ENCODE measurements around the gene NOTCH3. TPM values are rescaled to one million over a fixed set of nuclear protein-coding genes. Genes with fewer than 3 reads are reported as not detected.

NOTCH3 gene
- total RNA-seq, 1 donor from 2014 or later: 162 TPM

DNA sequence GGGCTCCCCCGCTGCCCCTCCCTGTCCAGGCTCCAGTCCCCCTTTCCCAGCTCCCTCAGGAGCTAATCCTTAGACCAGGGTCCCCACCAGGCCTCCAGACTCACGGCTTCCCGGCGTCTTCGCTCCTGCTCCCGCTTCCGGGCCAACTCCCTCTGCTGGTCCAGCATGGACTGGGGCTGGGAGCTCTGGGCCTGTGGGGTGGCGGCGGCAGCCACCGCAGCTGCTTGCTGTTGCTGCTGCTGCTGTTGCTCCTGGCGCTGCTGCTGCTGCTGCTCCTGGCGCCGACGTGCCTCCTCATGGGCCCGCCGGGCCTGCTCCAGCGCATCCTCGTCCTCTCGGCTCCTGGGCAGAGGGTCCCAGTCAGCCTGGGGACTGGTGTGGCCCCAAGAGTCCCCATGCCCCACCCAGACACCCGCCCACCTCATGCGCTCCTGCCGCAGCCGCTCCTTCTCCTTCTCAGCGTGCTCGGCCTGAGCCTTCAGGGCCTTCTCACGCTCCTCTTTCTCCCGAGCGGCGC lies 37.9 kb upstream of the NOTCH3 start:
- peaks cover 29% of the 10 kb centered on the region for H3K36me3 ChIP-seq (ENCODE audit: insufficient read depth, low read length)
- TF ChIP-seq EZH2 (IDR thresholded peaks at IDR 0.05; ENCODE audit: insufficient read depth, low read length): no peak
- TF ChIP-seq, protein P1, sequence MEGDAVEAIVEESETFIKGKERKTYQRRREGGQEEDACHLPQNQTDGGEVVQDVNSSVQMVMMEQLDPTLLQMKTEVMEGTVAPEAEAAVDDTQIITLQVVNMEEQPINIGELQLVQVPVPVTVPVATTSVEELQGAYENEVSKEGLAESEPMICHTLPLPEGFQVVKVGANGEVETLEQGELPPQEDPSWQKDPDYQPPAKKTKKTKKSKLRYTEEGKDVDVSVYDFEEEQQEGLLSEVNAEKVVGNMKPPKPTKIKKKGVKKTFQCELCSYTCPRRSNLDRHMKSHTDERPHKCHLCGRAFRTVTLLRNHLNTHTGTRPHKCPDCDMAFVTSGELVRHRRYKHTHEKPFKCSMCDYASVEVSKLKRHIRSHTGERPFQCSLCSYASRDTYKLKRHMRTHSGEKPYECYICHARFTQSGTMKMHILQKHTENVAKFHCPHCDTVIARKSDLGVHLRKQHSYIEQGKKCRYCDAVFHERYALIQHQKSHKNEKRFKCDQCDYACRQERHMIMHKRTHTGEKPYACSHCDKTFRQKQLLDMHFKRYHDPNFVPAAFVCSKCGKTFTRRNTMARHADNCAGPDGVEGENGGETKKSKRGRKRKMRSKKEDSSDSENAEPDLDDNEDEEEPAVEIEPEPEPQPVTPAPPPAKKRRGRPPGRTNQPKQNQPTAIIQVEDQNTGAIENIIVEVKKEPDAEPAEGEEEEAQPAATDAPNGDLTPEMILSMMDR (IDR thresholded peaks at IDR 0.05; ENCODE audit: insufficient read depth, low read depth, low read length): no peak
- FAIRE-seq: no peak

DNA sequence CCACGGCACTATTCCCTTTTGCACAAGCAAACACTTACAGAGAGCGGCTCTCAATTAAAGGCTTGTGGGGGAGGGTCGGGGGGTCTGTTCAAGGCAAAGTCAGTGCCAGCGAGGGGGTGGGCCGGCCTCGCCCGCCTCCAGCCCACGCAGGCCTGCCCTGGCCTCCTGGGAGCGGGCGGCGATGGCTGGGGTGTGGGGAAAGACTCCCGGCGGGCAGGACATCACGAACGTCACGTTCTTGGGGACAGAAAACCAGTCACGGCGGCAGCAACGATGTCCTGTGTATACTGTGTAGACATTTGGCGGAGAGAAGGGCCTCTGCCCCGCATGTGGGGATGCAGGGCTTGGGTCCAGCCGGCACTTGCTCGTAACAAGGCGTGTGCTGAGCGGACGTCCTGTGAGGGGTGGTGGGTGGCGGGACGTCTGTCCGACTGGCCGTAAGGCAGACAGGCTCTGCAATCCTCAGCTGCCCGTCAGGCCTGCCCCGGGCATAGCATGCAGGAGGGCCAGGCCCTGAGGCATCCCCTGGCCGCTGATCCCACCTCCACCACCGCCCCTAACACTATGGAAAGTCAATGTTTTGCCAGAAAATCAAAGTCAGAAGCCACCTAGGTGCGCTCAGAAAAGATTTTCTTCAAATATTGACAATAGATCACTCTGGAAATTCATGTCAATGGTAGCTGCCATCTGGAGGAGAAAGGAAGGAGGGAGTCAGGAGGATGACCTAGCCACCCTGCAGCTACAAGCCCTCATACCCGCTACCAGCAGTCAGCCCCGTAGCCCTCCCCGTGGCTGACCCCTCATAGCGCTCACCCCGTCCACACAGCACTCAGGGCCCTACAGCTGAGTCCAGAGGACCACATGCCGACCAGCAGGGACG lies 37.2 kb upstream of the NOTCH3 start:
- H3K9ac ChIP-seq (ENCODE audit: low read length): no peak overlapping the region
- peaks cover 5% of the 10 kb centered on the region for H3K79me2 ChIP-seq (ENCODE audit: insufficient read depth, low read length)
- no peak overlapping the region for H2AFZ ChIP-seq (ENCODE audit: low read depth, low read length)
- no peaks in the 10 kb centered on the region for H3K27me3 ChIP-seq (ENCODE audit: insufficient read depth, low read length)
- H3K27ac Mint-ChIP-seq (ENCODE audit: unreplicated experiment): no peak overlapping the region
- no peaks in the 10 kb centered on the region for H3K9me3 Mint-ChIP-seq (ENCODE audit: unreplicated experiment)
- peaks cover 13% of the 10 kb centered on the region for H3K36me3 Mint-ChIP-seq (ENCODE audit: low read depth, unreplicated experiment)
- DNase-seq (ENCODE audit: low read depth) (no peak), FAIRE-seq (no peak)
- H3K27me3 Mint-ChIP-seq (ENCODE audit: low read depth, unreplicated experiment): no peaks in the 10 kb centered on the region
- no peak overlapping the region for H3K4me3 Mint-ChIP-seq (ENCODE audit: unreplicated experiment)
- no peaks in the 10 kb centered on the region for H3K4me1 Mint-ChIP-seq (ENCODE audit: low read depth, unreplicated experiment)
- no peaks in the 10 kb centered on the region for H3K4me1 ChIP-seq (ENCODE audit: insufficient read depth, low read length)
- peaks cover 27% of the 10 kb centered on the region for H3K36me3 ChIP-seq (ENCODE audit: insufficient read depth, low read length)
- no peak overlapping the region for H3K4me3 ChIP-seq (ENCODE audit: insufficient read depth, low read depth, low read length)
- H3K27ac ChIP-seq (ENCODE audit: low read depth, low read length): no peak overlapping the region
- no peaks in the 10 kb centered on the region for H3K9me3 ChIP-seq (ENCODE audit: insufficient read depth, low read depth, low read length)
- peaks cover 45% of the 10 kb centered on the region for H4K20me1 ChIP-seq (ENCODE audit: insufficient read depth, low read length)
- H3K4me2 ChIP-seq (ENCODE audit: low read length): no peak overlapping the region
- no peak for TF ChIP-seq EZH2 (IDR thresholded peaks at IDR 0.05; ENCODE audit: insufficient read depth, low read length)
- TF ChIP-seq, protein P1 (IDR thresholded peaks at IDR 0.05; ENCODE audit: insufficient read depth, low read depth, low read length): no peak

More for the DNA sequence above, 37.9 kb upstream of the NOTCH3 start:
- peaks cover 2% of the 10 kb centered on the region for H3K4me1 Mint-ChIP-seq (ENCODE audit: low read depth, unreplicated experiment)
- no peak overlapping the region for H3K27ac Mint-ChIP-seq (ENCODE audit: unreplicated experiment)
- peaks cover 13% of the 10 kb centered on the region for H3K36me3 Mint-ChIP-seq (ENCODE audit: low read depth, unreplicated experiment)
- H3K9me3 ChIP-seq (ENCODE audit: insufficient read depth, low read depth, low read length): no peaks in the 10 kb centered on the region
- H3K9ac ChIP-seq (ENCODE audit: low read length): no peak overlapping the region
- no peak overlapping the region for H3K27ac ChIP-seq (ENCODE audit: low read depth, low read length)
- peaks cover 8% of the 10 kb centered on the region for H3K79me2 ChIP-seq (ENCODE audit: insufficient read depth, low read length)
- no peak overlapping the region for H3K4me3 Mint-ChIP-seq (ENCODE audit: unreplicated experiment)
- no peaks in the 10 kb centered on the region for H3K4me1 ChIP-seq (ENCODE audit: insufficient read depth, low read length)
- no peak overlapping the region for H3K4me3 ChIP-seq (ENCODE audit: insufficient read depth, low read depth, low read length)
- H3K9me3 Mint-ChIP-seq (ENCODE audit: unreplicated experiment): no peaks in the 10 kb centered on the region
- H3K27me3 ChIP-seq (ENCODE audit: insufficient read depth, low read length): no peaks in the 10 kb centered on the region
- H4K20me1 ChIP-seq (ENCODE audit: insufficient read depth, low read length): peaks cover 49% of the 10 kb centered on the region
- H3K27me3 Mint-ChIP-seq (ENCODE audit: low read depth, unreplicated experiment): no peaks in the 10 kb centered on the region
- no peak overlapping the region for H2AFZ ChIP-seq (ENCODE audit: low read depth, low read length)
- no peak overlapping the region for H3K4me2 ChIP-seq (ENCODE audit: low read length)
- DNase-seq (ENCODE audit: low read depth): no peak

DNA sequence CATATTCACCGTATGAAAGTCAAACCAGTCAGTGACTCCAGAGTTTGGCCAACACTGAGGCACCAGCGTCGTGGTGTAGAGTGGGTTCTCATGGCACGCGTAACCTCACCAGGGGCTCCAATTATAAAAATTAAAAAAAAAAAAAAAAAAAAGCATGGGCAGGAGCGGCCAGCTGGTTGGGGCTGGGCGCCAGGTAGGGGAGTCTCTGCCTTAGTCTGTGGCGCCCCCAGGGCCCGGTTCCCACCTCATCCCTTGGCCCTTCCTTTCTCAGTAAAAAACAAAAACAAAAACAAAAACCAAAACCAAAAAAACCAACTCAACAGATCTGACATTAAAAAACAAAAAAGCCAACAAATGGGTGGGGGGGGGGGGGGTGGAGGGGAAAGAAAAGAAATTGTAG lies 36.1 kb upstream of the NOTCH3 start:
- Histone ChIP-seq H3K27me3 (ENCODE audit: insufficient read depth, low read length) (peaks cover 5% of the 10 kb centered on the region), H3K4me1 (ENCODE audit: insufficient read depth, low read length) (no peaks in the 10 kb centered on the region), H3K4me3 (ENCODE audit: insufficient read depth, low read depth, low read length) (no peak overlapping the region), H3K4me2 (ENCODE audit: low read length) (no peak overlapping the region), H3K79me2 (ENCODE audit: insufficient read depth, low read length) (no peaks in the 10 kb centered on the region), H3K27ac (ENCODE audit: low read depth, low read length) (no peak overlapping the region), H4K20me1 (ENCODE audit: insufficient read depth, low read length) (peaks cover 36% of the 10 kb centered on the region), H3K36me3 (ENCODE audit: insufficient read depth, low read length) (peaks cover 27% of the 10 kb centered on the region), H3K9me3 (ENCODE audit: insufficient read depth, low read depth, low read length) (no peaks in the 10 kb centered on the region), H3K9ac (ENCODE audit: low read length) (no peak overlapping the region), H2AFZ (ENCODE audit: low read depth, low read length) (no peak overlapping the region)
- H3K4me3 Mint-ChIP-seq (ENCODE audit: unreplicated experiment): no peak overlapping the region
- H3K9me3 Mint-ChIP-seq (ENCODE audit: unreplicated experiment): no peaks in the 10 kb centered on the region
- no peak for FAIRE-seq
- peaks cover 13% of the 10 kb centered on the region for H3K36me3 Mint-ChIP-seq (ENCODE audit: low read depth, unreplicated experiment)
- no peak overlapping the region for H3K27ac Mint-ChIP-seq (ENCODE audit: unreplicated experiment)
- DNase-seq (ENCODE audit: low read depth): no peak
- H3K27me3 Mint-ChIP-seq (ENCODE audit: low read depth, unreplicated experiment): peaks cover 6% of the 10 kb centered on the region
- H3K4me1 Mint-ChIP-seq (ENCODE audit: low read depth, unreplicated experiment): no peaks in the 10 kb centered on the region
- TF ChIP-seq EZH2 (IDR thresholded peaks at IDR 0.05; ENCODE audit: insufficient read depth, low read length): no peak
- TF ChIP-seq, protein P1 (IDR thresholded peaks at IDR 0.05; ENCODE audit: insufficient read depth, low read depth, low read length): no peak

Measured in astrocyte (in vitro differentiated cells and primary cell).